Activated CD8-positive, alpha-beta memory T cell treated with anti-CD3 and anti-CD28 coated beads for 24 hours (primary cell): ENCODE measurements around the gene CYP2S1.
"Not testable (repeated sequence)": the region's sequence is repeated elsewhere in the genome, so short reads cannot be mapped to it uniquely, and the experiment has no call there.

Source experiments
- DNase-seq: peaks from one replicate; pipeline ENCODE4 v3.0.0-alpha.2; 2020

CYP2S1 gene, protein sequence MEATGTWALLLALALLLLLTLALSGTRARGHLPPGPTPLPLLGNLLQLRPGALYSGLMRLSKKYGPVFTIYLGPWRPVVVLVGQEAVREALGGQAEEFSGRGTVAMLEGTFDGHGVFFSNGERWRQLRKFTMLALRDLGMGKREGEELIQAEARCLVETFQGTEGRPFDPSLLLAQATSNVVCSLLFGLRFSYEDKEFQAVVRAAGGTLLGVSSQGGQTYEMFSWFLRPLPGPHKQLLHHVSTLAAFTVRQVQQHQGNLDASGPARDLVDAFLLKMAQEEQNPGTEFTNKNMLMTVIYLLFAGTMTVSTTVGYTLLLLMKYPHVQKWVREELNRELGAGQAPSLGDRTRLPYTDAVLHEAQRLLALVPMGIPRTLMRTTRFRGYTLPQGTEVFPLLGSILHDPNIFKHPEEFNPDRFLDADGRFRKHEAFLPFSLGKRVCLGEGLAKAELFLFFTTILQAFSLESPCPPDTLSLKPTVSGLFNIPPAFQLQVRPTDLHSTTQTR

DNA sequence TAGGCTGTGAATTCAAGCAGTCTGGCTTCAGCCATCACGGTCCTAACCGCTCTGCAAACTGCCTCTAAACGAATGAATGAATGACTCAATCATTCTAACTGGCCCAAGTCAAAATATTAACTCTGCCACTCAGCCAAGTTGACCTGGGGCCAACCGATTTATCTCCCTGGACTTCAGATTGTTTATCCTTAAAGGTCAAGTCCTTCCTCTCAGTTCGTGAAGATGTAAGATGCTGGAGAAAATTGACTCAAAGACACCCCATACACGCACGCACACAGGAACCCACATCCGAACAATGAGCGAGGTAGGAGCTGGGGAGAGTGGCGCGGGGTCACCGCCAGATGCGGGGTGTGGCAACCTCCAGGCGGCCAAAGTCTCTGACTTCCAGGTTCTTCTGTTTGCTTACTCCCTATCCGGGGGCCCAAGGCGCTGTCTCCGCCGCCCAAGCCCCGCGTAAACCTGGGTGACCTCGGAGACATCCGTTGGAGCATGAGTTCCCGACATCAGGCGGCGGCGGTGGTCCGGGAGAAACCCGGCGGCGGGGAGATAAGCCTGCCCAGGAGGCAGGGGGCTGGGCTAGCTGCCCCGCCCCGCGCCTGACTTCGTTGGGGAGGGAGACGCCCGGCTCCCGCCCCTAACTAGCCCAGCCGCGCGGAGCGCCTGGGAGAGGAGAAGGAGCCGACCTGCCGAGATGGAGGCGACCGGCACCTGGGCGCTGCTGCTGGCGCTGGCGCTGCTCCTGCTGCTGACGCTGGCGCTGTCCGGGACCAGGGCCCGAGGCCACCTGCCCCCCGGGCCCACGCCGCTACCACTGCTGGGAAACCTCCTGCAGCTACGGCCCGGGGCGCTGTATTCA lies at the start of gene CYP2S1:
Gene CYP2S1 (plus strand): TSS at position 646 of the 856 bp plus-strand sequence. CDS start 46 bp downstream, at position 692.
- DNase-seq, result peak; percentile 61

DNA sequence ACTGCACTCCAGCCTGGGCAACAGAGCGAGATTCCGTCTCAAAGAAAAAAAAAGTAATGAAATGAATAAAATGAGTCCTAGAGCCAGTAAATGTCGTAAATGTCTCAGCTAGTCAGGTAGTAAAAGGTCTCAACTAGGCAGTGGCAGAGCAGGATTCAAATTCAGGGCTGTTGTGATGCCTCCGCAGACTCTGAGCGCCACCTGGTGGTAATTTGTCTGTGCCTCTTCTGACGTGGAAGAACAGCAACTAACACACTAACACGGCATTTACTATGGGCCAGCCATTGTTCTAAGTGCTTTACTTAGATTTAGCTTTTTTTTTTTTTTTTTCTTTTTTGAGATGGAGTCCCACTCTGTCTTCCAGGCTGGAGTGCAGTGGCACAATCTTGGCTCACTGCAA lies 48.6 kb upstream of the CYP2S1 start:
- peak; percentile 92 for DNase-seq

DNA sequence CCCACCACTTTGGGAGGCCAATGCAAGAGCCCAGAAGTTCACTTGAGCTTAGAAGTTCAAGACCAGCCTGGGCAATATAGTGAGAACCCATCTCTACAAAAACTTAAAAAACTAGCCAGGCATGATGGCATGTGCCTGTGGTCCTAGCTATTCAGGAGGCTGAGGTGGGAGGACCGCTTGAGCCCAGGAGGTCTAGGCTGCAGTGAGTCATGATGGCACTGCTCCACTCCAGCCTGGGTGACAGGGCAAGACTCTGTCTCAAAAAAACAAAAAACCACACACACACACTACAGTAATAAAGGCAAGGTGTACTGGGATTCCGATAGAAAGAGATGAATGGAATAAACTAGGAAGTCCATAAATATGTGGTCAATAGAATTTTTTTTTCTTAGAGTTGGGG lies 43.2 kb upstream of the CYP2S1 start:
- no peak for DNase-seq

DNA sequence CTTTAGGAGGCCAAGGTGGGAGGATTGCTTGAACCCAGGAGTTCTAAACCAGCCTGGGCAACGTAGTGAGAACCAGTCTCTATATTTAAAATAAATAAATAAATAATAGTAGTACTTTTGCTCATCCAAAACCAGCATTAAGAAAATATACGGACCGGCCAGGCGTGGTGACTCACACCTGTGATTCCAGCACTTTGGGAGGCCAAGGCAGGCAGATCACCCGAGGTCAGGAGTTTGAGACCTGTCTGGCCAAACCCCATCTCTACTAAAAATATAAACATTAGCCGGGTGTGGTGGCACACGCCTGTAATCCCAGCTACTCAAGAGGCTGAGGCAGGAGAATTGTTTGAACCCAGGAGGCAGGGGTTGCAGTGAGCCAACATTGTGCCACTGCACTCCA lies 42.0 kb upstream of the CYP2S1 start:
- not testable (repeated sequence) for DNase-seq

DNA sequence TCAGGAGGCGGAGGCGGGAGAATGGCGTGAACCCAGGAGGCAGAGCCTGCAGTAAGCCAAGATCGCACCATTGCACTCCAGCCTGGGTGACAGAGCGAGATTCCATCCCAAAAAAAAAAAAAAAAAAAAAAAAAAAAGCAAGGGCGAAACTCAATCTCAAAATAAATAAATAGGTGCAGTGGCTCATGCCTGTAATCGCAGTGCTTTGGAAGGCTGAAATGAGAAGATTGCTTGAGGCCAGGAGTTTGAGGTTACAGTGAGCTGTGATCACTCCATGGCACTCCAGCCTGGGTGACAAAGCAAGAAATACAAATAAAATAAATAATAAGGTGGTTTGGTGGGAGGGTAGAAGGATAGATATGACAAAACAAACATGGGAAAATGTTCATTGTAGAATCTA lies 39.0 kb upstream of the CYP2S1 start:
- DNase-seq, result no peak

DNA sequence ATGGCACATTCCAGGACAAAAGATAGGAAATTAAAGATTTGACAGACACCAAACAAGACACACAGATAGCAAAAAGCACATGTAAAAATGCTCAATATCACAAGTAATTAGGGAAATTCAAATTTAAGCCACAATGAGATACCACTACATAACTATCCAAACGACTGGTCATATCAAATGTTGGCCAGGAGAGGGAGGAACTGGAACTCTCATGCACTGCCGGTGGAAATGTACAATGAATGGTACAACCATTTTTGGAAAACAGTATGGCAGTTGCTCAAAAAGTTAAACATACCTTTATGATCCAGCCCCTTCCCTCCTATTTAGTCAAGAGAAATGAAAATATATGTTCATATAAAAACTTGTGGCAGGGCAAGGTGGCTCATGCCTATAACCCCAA lies 36.8 kb upstream of the CYP2S1 start:
- DNase-seq, result no peak

DNA sequence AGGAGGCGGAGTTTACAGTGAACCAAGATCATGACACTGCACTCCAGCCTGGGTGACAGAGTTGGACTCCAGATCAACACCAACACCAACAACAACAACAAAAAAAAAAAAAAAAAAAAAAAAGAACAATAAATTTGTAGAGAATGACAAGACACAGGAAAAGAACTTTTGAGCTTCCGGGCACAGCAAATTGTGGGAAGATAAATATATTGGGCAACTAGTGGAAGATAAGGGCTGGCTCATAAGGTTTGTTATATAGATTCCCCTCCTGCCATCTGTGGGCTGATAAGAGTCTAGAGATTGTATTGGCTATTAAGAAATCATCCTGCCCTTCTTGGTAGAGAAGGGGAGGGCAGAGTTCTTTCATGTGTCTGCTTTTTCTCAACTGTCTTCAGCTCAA lies 33.1 kb upstream of the CYP2S1 start:
- no peak for DNase-seq

DNA sequence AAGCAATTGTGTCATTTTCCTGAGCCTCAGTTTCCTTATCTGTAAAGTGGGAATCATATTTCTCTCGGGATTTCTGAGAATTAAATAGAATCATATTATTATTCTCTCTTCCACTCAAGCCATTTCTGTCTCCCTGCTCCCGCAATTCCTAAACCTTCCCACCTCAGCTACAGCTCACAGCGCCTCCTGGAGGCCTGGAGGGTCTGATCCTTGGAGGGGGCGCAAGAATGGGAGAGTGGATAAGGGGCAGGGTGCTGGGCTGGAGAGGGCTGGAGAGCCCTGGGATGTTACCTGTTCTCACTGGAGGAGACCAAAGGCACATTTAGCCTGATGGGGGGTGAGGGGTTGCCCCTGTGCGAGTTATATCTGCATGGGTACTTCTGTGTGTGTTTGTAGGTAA lies 31.1 kb upstream of the CYP2S1 start:
- DNase-seq, result no peak

DNA sequence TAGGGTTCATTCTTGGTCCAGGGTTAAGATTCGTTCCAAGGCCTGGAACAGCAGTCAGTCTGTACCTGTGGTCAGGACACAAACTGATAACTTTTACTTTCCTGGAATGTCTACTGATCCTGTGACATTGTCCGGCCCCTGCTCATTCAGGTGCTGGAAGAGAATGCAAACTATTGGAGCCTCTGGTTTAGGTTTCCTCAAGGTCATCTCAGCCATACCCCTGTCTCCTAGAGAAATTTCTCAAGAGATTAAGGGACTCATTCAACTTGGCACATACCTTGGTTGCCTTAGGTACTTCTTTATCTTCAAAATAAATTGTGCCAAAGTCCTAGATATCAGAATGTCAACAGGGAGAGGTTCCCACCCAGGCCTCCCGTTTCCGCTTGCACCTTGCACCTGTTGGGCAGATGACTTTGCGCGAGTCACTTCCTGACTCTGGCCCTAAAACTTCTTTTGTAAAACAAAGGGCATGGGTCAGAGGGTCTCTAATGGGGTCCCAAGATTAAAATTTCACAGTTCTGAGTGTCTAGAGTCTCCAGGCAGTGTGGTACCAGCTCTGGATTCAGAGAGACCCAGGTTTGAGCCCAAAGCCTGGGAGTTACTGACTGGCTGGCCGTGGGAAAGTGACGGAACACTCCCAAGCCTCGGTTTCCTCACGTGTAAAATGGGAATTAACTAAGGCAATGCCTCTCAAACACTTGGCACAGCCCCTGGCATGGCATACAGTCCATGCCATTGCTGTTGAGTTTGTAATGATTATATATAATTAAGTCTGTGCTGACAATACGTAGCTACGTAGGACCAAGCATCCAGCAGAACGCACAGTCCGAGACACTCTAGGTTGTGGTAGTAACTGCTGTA lies 25.8 kb upstream of the CYP2S1 start:
- DNase-seq, result no peak

DNA sequence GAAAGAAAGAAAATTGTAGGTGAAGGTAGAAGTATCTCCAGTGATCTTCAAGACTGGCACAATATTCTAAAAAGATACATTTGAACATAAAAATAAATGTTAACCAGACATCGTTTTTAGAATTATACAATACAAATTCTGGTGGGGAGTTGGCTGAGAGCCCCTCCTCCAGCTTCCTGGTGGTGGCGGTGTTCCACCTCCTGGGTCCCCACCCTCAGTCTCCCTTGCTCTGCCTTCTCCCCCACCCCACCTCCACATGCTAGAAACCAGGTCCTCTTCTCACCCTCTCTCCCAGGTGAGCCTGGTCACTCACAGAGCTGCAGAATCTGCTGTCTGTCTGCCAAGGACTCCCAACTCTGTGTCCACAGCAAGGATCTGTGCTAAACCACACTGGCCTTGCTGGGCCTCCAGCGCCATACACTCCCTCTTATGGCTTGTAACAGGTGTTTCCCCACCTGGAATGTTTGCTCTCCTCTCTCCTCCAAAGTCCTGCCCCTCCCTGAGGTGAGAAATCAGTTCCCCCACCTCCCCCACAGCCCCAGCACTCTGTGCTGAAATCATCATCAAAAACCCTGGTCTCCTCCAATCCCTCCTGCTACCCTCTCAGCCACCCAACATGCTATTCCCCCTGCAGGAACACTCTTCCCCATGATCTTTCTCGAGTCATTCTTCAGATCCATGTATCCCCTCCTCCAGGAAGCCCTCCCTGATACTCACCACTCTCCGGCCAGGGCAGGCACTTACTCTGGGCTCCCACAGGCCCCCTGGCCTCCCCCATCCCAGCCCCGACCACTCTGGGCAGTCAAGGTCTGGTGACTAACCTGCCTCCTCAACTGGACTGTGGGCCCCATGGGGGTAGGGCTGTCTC lies 20.5 kb upstream of the CYP2S1 start:
- DNase-seq, result no peak

DNA sequence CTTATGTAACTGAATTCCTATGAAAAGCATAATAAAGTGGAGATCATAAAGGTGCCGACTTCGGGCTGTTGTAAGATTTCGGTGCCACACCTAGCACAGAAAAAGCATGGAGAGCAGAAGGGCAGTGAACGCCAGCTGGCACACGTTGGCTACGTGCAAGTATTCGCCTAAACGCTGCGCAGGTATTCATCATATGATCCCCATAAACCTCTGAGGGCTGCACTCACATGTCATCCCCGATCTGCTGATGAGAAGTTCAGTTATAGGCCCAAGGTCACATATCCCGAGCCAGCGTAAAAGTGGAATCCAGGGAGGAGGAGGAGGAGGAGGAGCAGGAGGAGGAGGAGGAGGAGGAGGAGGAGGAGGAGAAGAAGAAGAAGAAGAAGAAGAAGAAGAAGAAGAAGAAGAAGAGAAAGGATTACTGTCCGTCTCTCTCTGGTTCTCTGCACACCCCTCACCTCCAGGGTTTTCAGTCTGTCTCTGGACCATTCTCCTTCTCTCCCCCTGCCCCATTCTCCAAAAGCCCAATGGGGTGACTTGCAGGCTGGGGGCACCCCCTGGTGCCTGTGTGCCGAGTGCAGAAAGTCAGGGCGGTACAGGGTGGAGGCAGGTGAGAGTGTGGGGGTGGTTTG lies 18.6 kb upstream of the CYP2S1 start:
- DNase-seq, result no peak

DNA sequence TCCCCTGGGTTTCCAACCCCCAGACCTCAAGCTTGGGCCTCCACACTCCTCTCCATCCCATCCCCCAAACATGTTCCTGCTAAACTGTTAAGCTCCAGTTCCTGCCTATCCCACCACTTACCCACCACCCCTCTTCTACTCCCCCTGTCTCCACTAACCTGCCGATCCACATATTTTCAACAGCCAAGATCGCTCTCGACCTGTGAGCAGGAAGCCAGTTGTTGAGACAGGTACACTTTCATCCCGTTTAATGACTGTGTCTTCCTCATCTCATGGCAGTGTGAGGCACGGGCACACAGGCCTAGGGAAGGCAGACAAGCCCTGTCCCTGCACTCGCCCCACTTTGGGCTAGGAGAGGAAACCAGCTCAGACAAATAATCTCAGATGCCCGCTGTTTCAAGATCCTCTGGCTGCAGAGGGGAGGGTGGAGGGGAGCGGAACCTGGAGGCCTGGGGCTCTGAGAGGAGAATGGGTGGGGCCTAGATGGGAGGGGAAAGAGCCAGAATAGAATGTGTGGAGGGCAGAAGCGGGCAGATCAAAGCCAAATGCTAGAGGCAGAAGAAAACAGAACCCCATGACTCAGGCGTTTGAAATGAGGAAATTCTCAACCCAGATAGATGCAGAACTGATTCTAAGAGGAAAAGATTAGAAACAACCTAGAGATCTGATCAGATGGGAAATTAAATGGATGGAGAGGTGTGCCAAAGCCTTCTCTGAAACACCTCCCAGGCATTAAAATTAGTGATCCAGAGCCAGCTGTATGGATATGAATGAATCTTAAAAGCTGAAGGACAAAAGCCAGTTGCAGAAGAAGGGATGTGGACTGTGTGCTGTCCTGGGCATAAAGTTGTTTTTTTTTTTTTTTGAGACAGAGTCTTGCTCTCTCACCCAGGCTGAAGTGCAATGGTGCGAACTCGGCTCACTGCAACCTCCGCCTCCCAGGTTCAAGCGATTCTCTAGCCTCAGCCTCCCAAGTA lies 16.9 kb upstream of the CYP2S1 start:
- peak; percentile 61 for DNase-seq

DNA sequence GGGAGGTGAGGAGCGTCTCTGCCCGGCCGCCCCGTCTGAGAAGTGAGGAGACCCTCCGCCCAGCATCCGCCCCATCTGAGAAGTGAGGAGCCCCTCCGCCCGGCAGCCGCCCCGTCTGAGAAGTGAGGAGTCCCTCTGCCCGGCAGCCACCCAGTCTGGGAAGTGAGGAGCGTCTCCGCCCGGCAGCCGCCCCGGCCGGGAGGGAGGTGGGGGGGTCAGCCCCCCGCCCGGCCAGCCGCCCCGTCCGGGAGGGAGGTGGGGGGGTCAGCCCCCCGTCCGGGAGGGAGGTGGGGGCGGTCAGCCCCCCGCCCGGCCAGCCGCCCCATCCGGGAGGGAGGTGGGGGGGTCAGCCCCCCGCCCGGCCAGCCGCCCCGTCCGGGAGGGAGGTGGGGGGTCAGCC lies 12.8 kb upstream of the CYP2S1 start:
- DNase-seq, result not testable (repeated sequence)

DNA sequence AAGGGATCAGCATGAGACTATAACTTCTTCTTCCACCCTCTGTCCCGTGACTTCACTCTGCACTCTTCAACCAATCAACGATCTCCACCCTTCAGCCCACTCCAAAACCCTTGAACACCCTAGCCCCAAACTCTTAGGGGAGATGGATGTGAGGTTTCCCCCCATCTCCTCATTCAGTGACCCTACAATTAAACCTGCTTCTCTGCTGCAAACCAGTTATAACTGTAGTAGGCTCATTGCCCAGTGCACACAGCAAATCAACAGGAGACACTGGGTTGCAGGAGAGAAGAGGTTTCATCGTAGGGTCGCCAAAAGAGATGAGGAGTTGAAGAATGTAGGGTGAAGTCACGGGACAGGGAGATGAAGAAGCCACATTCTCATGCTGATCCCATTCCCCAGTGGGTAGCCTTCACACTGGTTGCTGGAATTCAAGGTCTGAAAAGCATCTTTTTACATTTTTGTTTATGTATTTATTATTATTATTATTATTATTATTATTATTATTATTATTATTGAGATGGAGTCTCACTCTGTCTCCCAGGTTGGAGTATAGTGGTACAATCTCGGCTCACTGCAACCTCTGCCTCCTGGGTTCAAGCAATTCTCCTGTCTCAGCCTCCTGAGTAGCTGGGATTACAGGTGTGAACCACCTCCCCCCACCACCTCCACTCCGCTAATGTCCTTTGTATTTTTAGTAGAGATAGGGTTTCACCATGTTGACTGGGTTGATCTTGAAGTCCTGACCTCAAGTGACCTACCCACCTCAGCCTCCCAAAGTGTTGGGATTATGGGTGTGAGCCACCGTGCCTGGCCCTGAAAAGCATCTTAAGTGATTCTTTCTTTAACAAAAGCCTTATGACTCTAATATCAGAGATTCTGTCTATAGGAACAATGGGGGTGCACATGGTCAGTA lies 5.8 kb upstream of the CYP2S1 start:
- no peak for DNase-seq

DNA sequence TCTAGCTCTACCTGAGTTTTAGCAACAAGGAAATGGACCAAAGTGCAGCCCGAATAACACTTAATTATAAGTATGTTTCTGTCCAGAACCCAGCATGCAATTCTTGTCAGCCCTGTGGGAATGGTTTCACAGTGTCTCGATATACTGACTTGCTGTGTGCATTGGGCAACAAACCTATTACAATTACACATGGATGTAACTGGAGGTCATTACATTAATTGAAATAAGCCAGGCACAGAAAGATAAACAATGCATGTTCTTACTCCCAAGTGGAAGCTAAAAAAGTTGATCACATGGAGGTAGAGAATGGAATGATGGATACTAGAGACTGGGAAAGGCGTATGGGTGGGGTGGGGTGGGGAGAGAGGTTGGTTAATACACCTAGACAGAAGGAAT lies 5.1 kb upstream of the CYP2S1 start:
- DNase-seq, result no peak

DNA sequence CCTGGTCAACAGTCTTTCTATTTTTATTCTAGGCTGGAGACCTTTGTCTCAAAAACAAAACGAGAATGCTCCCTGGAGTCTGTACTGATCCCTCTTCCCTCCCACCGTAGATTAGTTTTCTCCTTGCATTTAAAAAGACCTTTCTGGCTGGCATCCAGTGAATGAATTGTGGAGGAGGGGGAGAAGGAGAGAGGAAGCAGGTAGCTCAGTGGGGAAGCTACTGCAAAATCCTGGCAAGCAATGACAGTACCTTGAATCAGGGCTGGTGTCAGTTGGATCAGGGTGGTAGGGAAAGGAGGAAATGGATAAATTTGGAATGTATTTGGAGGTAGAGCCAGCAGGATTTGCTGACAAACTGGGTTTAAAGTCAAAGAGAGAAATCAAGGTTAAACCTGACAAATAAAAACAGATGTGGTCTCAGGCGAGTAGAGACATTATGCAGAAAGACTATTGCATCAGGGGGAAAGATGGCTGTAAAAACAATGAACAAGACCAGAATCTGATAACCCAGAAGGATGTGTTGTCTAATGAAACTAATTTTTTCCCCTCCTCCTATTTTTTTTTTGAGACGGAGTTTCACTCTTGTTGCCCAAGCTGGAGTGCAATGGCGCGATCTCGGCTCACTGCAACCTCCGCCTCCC lies 3.5 kb upstream of the CYP2S1 start:
- DNase-seq, result no peak

DNA sequence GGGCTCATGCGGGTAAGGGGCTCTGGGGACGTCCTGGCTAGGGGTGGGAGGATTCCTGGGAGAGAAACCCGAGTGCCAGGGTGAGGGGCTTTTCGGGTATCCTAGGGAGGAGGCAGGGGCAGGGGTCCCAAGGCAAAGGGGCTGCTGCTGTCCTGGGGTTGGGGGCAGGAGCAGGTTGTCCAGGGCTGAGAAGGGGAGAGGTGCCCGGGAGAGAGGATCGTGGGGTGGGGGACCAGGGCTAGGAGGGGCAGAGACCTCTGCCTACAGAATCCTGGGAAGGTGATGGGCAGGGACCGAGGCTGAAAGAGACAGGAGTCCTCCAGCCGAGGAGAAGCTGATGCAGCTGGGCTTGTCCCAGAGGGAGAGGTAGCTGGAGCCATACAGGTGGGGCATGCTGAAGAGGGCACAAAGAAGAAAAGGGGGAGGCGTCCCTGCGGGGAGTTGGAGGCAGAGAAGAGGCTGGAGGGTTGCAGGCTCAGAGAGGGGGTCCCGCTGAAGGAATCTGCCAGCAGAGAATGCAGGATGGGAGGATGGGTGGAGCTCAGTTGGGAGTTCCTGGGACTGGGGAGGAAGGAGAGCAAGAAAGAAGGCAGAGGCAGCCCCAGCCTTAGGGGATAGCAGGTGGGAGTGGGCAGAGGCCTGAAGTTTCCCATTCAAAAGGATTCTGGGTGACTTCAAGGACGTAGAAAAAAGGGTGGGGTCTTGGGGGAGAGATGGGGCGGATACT lies 574 bp downstream of the CYP2S1 start:
- peak; percentile 61 for DNase-seq

DNA sequence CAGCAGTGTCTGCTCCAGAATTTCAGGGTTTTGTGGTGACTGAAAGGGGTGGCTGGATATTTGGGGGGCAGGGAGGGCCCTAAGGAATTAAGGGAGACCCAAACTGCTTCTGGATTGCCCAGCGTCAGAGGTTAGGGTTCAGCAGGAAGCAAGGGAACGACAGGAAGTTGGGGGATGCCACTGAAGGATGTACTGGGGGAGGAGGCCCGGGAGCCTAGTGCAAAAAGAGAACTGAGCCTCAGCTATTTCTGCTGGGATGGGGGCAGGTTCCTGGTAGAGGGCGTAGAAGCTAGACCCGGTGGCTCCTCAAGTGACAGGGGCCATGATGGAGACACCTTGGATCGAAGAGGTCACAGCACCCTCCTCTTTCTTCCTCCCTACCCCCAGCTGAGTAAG lies 1.1 kb downstream of the CYP2S1 start:
- DNase-seq, result no peak
